HepG2 (cell line): ENCODE measurements around the gene RSPH9. TPM values are rescaled to one million over a fixed set of nuclear protein-coding genes. Genes with fewer than 3 reads are reported as not detected.

Experiments
- KAT8 ChIP-seq: IDR thresholded peaks from 2 replicates; pipeline ENCODE4 v1.6.1; 2016; ENCODE audit warnings: missing genetic modification reagents, missing compliant biosample characterization
- KLF13 ChIP-seq: sonication (generic); formaldehyde crosslinking; IDR thresholded peaks from 2 replicates; pipeline ENCODE4 v1.4.0; 2020; ENCODE audit warnings: mild to moderate bottlenecking, missing genetic modification reagents
- LCORL ChIP-seq, 2 experiments: fragments of 450-650 bp in 1 of 2; sonication (generic) in 1 of 2; formaldehyde crosslinking in 1 of 2; IDR thresholded peaks; 2 replicates each; pipeline versions ENCODE4 v1.5.0 to v1.6.1; 2017 to 2020; ENCODE audit warnings: antibody characterized with exemption in 1 of 2, missing genetic modification reagents in 1 of 2
- NCOR1 ChIP-seq: fragments of 200-600 bp; sonication (generic); IDR thresholded peaks from 2 replicates; pipeline ENCODE4 v1.7.0; 2017; ENCODE audit warnings: antibody characterized with exemption, low read length, borderline replicate concordance
- NFIC ChIP-seq: IDR thresholded peaks from 2 replicates; pipeline ENCODE4 v1.6.1; 2012; ENCODE audit warnings: mild to moderate bottlenecking, low read length, inconsistent platforms
- RAD21 ChIP-seq: fragments of 450-650 bp; formaldehyde crosslinking; IDR thresholded peaks from 2 replicates; pipeline ENCODE4 v1.5.0; 2020; ENCODE audit warnings: mild to moderate bottlenecking
- SPEN ChIP-seq: sonication (generic); formaldehyde crosslinking; IDR thresholded peaks from 2 replicates; pipeline ENCODE4 v1.5.1; 2020; ENCODE audit warnings: low read depth, mild to moderate bottlenecking, missing genetic modification reagents
- SRSF4 ChIP-seq: fragments of 200-400 bp; formaldehyde crosslinking; IDR thresholded peaks from one replicate; pipeline ENCODE4 v1.6.1; 2018; ENCODE audit warnings: mild to moderate bottlenecking, low read depth, low read length, moderate library complexity; ENCODE audit not compliant: poor library complexity, severe bottlenecking
- TARDBP ChIP-seq: sonication (generic); formaldehyde crosslinking; IDR thresholded peaks from 2 replicates; pipeline ENCODE4 v1.8.0; 2022; ENCODE audit warnings: mild to moderate bottlenecking, missing genetic modification reagents
- ZNF225 ChIP-seq: sonication (generic); formaldehyde crosslinking; IDR thresholded peaks from 2 replicates; pipeline ENCODE4 v1.4.0; 2020; ENCODE audit warnings: mild to moderate bottlenecking, missing genetic modification reagents
- ZNF234 ChIP-seq: sonication (generic); formaldehyde crosslinking; conservative IDR thresholded peaks from 2 replicates; pipeline ENCODE4 v1.5.1; 2020; ENCODE audit warnings: mild to moderate bottlenecking, missing genetic modification reagents
- ZNF3 ChIP-seq: IDR thresholded peaks from 2 replicates; pipeline ENCODE4 v1.7.0; 2017; ENCODE audit warnings: inconsistent platforms
- ZNF34 ChIP-seq: sonication (generic); formaldehyde crosslinking; IDR thresholded peaks from 2 replicates; pipeline ENCODE4 v1.4.0; 2020; ENCODE audit warnings: mild to moderate bottlenecking, missing genetic modification reagents, borderline replicate concordance
- ZNF431 ChIP-seq: sonication (generic); formaldehyde crosslinking; IDR thresholded peaks from 2 replicates; pipeline ENCODE4 v1.9.0; 2022; ENCODE audit warnings: missing genetic modification reagents, low read depth, mild to moderate bottlenecking, borderline replicate concordance
- ZNF451 ChIP-seq: sonication (generic); formaldehyde crosslinking; IDR thresholded peaks from 2 replicates; pipeline ENCODE4 v1.5.0; 2020; ENCODE audit warnings: mild to moderate bottlenecking, missing genetic modification reagents
- ZNF468 ChIP-seq: sonication (generic); formaldehyde crosslinking; IDR thresholded peaks from 2 replicates; pipeline ENCODE4 v1.8.0; 2022; ENCODE audit warnings: mild to moderate bottlenecking, moderate library complexity, missing genetic modification reagents
- ZSCAN12 ChIP-seq: sonication (generic); formaldehyde crosslinking; IDR thresholded peaks from 2 replicates; pipeline ENCODE4 v1.9.0; 2021; ENCODE audit warnings: mild to moderate bottlenecking, missing genetic modification reagents
- polyA plus RNA-seq, 8 experiments: library from polyadenylated mRNA; depleted of rRNA in 3 of 8; stranded (reverse) in 7 of 8; unstranded in 1 of 8; fragments of >200 nt; fragmentation: Illumina TruSeq in 4 of 8; extraction: Trizol in 4 of 8; gene quantifications; 2 replicates each; pipeline versions ENCODE4 v1.2.1 to v1.2.3, GENCODE V29; 2011 to 2016; ENCODE audit warnings: low read depth in 4 of 8, missing spikeins in 1 of 8, mixed read lengths in 1 of 8; ENCODE audit not compliant: insufficient read depth in 1 of 8
- total RNA-seq, 5 experiments: library from RNA; depleted of rRNA; stranded (reverse); fragments of >200 nt; fragmentation: Illumina TruSeq; extraction: Trizol; gene quantifications; 2 replicates each; pipeline ENCODE4 v1.2.3, GENCODE V29; 2016; ENCODE audit warnings: low read depth in 1 of 5
- TF ChIP-seq, protein P1 (sequence below): sonication (generic); formaldehyde crosslinking; IDR thresholded peaks from 2 replicates; pipeline ENCODE4 v1.8.1; 2023; ENCODE audit warnings: mild to moderate bottlenecking, moderate library complexity, missing genetic modification reagents
- TF ChIP-seq, protein P2 (sequence below): sonication (generic); formaldehyde crosslinking; IDR thresholded peaks from 2 replicates; pipeline ENCODE4 v1.5.1; 2020; ENCODE audit warnings: missing genetic modification reagents, mild to moderate bottlenecking, borderline replicate concordance
- TF ChIP-seq, protein P3 (sequence below): sonication (generic); formaldehyde crosslinking; IDR thresholded peaks from 2 replicates; pipeline ENCODE4 v1.4.0; 2020; ENCODE audit warnings: missing genetic modification reagents, borderline replicate concordance
- TF ChIP-seq, protein P4 (sequence below): IDR thresholded peaks from 2 replicates; pipeline ENCODE4 v1.6.1; 2018; ENCODE audit warnings: missing genetic modification reagents, mild to moderate bottlenecking, missing compliant biosample characterization

Gene RSPH9
- total and polyA plus RNA-seq, 2 of the 13 experiments (the other 11 are each of a cell fraction or from before 2014, with no cell fraction given), result 0.04 TPM; not detected in 1

DNA sequence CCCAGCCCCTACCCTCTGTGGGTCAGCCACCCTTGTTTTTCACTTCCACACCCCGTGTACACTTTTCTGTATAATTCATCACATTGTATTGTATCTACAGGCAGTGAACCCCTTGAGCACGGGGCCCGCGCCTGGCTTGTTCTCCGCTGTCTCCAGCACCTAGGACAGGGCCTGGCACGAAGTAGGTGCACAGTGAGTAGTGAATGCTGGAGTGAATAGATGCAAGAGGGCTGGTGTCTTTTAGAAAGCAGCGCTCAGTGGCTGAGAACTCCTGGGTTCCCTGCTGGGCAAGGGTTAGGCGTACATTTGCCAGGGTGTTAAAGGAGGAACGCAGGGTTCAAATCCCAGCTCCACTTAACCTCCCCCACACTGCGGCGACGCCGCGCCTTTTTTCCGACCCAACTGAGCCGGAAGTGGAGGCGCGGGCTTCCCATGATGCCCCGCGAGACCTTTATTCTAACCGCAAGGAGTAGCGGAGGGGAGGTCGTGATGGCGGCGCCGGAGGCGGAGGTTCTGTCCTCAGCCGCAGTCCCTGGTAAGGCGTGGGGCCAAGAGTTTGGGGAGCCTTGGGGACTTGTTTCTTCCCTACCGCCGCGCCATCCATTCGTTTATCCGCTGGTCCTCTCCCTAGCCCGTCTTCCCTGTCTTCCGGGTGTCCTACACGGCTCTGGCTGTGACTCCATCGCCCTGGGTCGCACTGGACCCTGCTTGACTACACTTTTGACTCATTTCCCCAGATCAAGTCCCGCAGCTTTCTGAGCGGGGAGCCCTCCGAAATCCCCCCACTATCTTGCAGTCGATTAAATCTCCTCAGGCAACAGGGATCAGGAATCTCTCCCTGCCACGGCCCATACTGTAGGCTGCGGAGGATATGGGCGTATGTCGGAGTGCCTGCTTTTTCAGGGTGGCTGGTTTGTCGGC is 9.2 kb upstream of the RSPH9 start, which contains the start of gene MAD2L1BP (continued):
- TF ChIP-seq ZNF431 (CRISPR knock-in tag) (peak; percentile 69; the same call in 1 of the 2 replicates), NFIC (peak; percentile 38; the same call in 1 of the 2 replicates), KLF13 (CRISPR knock-in tag) (no peak; the same call in 1 of the 2 replicates), SRSF4 (no peak), ZNF3 (CRISPR knock-in tag) (no peak), ZSCAN12 (CRISPR knock-in tag) (0 out of 2 replicates have a peak, but pooled peaks have one; percentile 26), ZNF234 (CRISPR knock-in tag) (no peak), ZNF34 (CRISPR knock-in tag) (0 out of 2 replicates have a peak, but pooled peaks have one; percentile 45), ZNF451 (CRISPR knock-in tag) (peak; percentile 73; the same call in 1 of the 2 replicates), NCOR1 (no peak), SPEN (CRISPR knock-in tag) (peak; percentile 73; the same call in 1 of the 2 replicates), LCORL (IDR thresholded peaks at IDR 0.05) (no peak), LCORL (CRISPR knock-in tag; IDR thresholded peaks at IDR 0.05) (peak; percentile 66; the same call in 1 of the 2 replicates), RAD21 (CRISPR knock-in tag) (peak; percentile 28; the same call in 1 of the 2 replicates), ZNF225 (CRISPR knock-in tag) (peak; percentile 87), KAT8 (CRISPR knock-in tag) (peak; percentile 98), ZNF468 (no peak), TARDBP (peak; percentile 79)
- TF ChIP-seq, protein P1, sequence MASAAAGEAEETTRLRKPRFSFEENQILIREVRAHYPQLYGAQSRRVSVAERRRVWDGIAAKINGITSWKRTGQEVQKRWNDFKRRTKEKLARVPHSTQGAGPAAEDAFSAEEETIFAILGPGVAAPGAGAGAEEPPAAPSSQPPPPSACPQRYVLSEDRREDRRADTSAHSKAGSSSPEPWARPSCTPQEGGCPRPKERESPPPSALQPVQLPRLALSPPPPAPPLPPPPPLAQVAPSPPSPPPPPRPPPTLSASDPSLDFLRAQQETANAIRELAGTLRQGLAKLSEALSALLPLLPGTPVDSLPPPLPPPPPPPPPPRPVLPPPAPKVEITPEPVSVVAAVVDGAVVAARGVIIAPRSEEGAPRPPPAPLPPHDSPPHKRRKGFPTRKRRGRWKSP (CRISPR knock-in tag), result 0 out of 2 replicates have a peak, but pooled peaks have one; percentile 37
- TF ChIP-seq, protein P2, sequence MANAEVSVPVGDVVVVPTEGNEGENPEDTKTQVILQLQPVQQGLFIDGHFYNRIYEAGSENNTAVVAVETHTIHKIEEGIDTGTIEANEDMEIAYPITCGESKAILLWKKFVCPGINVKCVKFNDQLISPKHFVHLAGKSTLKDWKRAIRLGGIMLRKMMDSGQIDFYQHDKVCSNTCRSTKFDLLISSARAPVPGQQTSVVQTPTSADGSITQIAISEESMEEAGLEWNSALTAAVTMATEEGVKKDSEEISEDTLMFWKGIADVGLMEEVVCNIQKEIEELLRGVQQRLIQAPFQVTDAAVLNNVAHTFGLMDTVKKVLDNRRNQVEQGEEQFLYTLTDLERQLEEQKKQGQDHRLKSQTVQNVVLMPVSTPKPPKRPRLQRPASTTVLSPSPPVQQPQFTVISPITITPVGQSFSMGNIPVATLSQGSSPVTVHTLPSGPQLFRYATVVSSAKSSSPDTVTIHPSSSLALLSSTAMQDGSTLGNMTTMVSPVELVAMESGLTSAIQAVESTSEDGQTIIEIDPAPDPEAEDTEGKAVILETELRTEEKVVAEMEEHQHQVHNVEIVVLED (CRISPR knock-in tag), result peak; percentile 76; the same call in 1 of the 2 replicates
- TF ChIP-seq, protein P3, sequence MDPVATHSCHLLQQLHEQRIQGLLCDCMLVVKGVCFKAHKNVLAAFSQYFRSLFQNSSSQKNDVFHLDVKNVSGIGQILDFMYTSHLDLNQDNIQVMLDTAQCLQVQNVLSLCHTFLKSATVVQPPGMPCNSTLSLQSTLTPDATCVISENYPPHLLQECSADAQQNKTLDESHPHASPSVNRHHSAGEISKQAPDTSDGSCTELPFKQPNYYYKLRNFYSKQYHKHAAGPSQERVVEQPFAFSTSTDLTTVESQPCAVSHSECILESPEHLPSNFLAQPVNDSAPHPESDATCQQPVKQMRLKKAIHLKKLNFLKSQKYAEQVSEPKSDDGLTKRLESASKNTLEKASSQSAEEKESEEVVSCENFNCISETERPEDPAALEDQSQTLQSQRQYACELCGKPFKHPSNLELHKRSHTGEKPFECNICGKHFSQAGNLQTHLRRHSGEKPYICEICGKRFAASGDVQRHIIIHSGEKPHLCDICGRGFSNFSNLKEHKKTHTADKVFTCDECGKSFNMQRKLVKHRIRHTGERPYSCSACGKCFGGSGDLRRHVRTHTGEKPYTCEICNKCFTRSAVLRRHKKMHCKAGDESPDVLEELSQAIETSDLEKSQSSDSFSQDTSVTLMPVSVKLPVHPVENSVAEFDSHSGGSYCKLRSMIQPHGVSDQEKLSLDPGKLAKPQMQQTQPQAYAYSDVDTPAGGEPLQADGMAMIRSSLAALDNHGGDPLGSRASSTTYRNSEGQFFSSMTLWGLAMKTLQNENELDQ (CRISPR knock-in tag), result no peak
- TF ChIP-seq, protein P4, sequence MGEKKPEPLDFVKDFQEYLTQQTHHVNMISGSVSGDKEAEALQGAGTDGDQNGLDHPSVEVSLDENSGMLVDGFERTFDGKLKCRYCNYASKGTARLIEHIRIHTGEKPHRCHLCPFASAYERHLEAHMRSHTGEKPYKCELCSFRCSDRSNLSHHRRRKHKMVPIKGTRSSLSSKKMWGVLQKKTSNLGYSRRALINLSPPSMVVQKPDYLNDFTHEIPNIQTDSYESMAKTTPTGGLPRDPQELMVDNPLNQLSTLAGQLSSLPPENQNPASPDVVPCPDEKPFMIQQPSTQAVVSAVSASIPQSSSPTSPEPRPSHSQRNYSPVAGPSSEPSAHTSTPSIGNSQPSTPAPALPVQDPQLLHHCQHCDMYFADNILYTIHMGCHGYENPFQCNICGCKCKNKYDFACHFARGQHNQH (CRISPR knock-in tag), result peak; percentile 88; the same call in 1 of the 2 replicates
